ENCODE measurements around the gene RGS4. TPM values are rescaled to one million over a fixed set of nuclear protein-coding genes. Genes with fewer than 3 reads are reported as not detected.

Gene RGS4
- total RNA-seq, 4 donors from 2014 or later, result 0.26 to 37.7 (median 1.3) TPM; not detected in 1

- Histone ChIP-seq H3K27ac (no peak overlapping the region), H3K9me3 (no peaks in the 10 kb centered on the region), H3K36me3 (no peaks in the 10 kb centered on the region), H3K4me3 (no peak overlapping the region), H3K27me3 (no peaks in the 10 kb centered on the region), H3K4me1 (no peaks in the 10 kb centered on the region)
- TF ChIP-seq POLR2A (IDR thresholded peaks at IDR 0.05), result no peak
- no peak for TF ChIP-seq CTCF (IDR thresholded peaks at IDR 0.05)
- no peak for DNase-seq
- intact Hi-C loops (cut with DNase I; ENCODE audit: low total_unique reads), result no loop called here
Observed at GRCh38 chr1:163074004-163074403, 4.8 kb downstream of the RGS4 start.

- TF ChIP-seq CTCF (IDR thresholded peaks at IDR 0.05) (no peak), POLR2A (IDR thresholded peaks at IDR 0.05) (no peak)
- no peaks in the 10 kb centered on the region for H3K4me1 ChIP-seq
- no peaks in the 10 kb centered on the region for H3K36me3 ChIP-seq
- H3K9me3 ChIP-seq, result no peaks in the 10 kb centered on the region
- H3K4me3 ChIP-seq, result no peak overlapping the region
- intact Hi-C loops (cut with DNase I; ENCODE audit: low total_unique reads), result no loop called here
- no peaks in the 10 kb centered on the region for H3K27me3 ChIP-seq
- H3K27ac ChIP-seq, result no peak overlapping the region
- no peak for DNase-seq
Observed at GRCh38 chr1:163074716-163075284, 5.6 kb downstream of the RGS4 start.

- Histone ChIP-seq H3K4me3 (no peak overlapping the region), H3K4me1 (no peaks in the 10 kb centered on the region), H3K9me3 (no peaks in the 10 kb centered on the region), H3K27me3 (no peaks in the 10 kb centered on the region), H3K27ac (no peak overlapping the region), H3K36me3 (no peaks in the 10 kb centered on the region)
- TF ChIP-seq POLR2A (IDR thresholded peaks at IDR 0.05) (no peak), CTCF (IDR thresholded peaks at IDR 0.05) (no peak)
- intact Hi-C loops (cut with DNase I; ENCODE audit: low total_unique reads), result no loop called here
- DNase-seq, result no peak
Observed at GRCh38 chr1:163076044-163076443, 6.9 kb downstream of the RGS4 start.

- no peaks in the 10 kb centered on the region for H3K27me3 ChIP-seq
- DNase-seq, result no peak
- H3K27ac ChIP-seq, result no peak overlapping the region
- no peaks in the 10 kb centered on the region for H3K36me3 ChIP-seq
- no peaks in the 10 kb centered on the region for H3K4me1 ChIP-seq
- H3K9me3 ChIP-seq, result no peaks in the 10 kb centered on the region
- no peak overlapping the region for H3K4me3 ChIP-seq
- intact Hi-C loops (cut with DNase I; ENCODE audit: low total_unique reads), result no loop called here
- TF ChIP-seq CTCF (IDR thresholded peaks at IDR 0.05) (no peak), POLR2A (IDR thresholded peaks at IDR 0.05) (no peak)
Observed at GRCh38 chr1:163076446-163076845, 7.3 kb downstream of the RGS4 start.

GRCh38 chr1:163076981-163077761 lies 8.0 kb downstream of the RGS4 start:
- intact Hi-C loops (cut with DNase I; ENCODE audit: low total_unique reads), result no loop called here
- Histone ChIP-seq H3K4me1 (no peaks in the 10 kb centered on the region), H3K4me3 (no peak overlapping the region), H3K27me3 (no peaks in the 10 kb centered on the region), H3K36me3 (no peaks in the 10 kb centered on the region), H3K9me3 (no peaks in the 10 kb centered on the region), H3K27ac (no peak overlapping the region)
- no peak for TF ChIP-seq POLR2A (IDR thresholded peaks at IDR 0.05)
- no peak for TF ChIP-seq CTCF (IDR thresholded peaks at IDR 0.05)
- DNase-seq, result no peak
